Esophagus squamous epithelium (tissue), 5 donors: ENCODE results near the gene TIGD3. TPM values are rescaled to one million over a fixed set of nuclear protein-coding genes. Genes with fewer than 3 reads are reported as not detected.

Experiments
- DNase-seq: peaks from one replicate; lab custom pipeline; 2025; lab: John Stamatoyannopoulos, UW
- H3K27ac ChIP-seq, 4 donors: fragments of 200-600 bp; sonication (generic); one replicate each; pipeline ENCODE4 v1.5.1; 2016 to 2019; ENCODE audit warnings: mild to moderate bottlenecking in 1 of 4
- H3K27me3 ChIP-seq, 4 donors: fragments of 200-600 bp; sonication (generic); 1 replicate in 3 of 4; 2 replicates in 1 of 4; pipeline versions ENCODE4 v1.5.1 to v1.6.0; 2017 to 2021; ENCODE audit warnings: antibody characterized with exemption in 1 of 4
- H3K36me3 ChIP-seq, 3 donors: fragments of 200-600 bp; sonication (generic); one replicate each; pipeline ENCODE4 v1.5.1; 2016 to 2019
- H3K4me1 ChIP-seq, 3 donors: fragments of 200-600 bp; sonication (generic); one replicate each; pipeline ENCODE4 v1.5.1; 2017 to 2019
- H3K4me3 ChIP-seq, 4 donors: fragments of 200-600 bp; sonication (generic); 1 replicate in 3 of 4; 2 replicates in 1 of 4; pipeline ENCODE4 v1.5.1; 2016 to 2019; ENCODE audit warnings: mild to moderate bottlenecking in 2 of 4, moderate library complexity in 1 of 4
- H3K9me3 ChIP-seq, 3 donors: fragments of 200-600 bp; sonication (generic); one replicate each; pipeline ENCODE4 v1.5.1; 2016 to 2019
- CTCF ChIP-seq, 6 experiments: fragments of 450-650 bp in 4 of 6; fragments of 200-600 bp in 2 of 6; sonication (generic) in 2 of 6; IDR thresholded peaks; one replicate each; pipeline ENCODE4 v1.5.1; 2016 to 2019; ENCODE audit warnings: antibody characterized with exemption in 6 of 6, mild to moderate bottlenecking in 4 of 6, moderate library complexity in 4 of 6
- POLR2A ChIP-seq, 4 donors: fragments of 450-650 bp; IDR thresholded peaks; one replicate each; pipeline ENCODE4 v1.6.1; 2017; ENCODE audit warnings: antibody characterized with exemption in 4 of 4, mild to moderate bottlenecking in 4 of 4, moderate library complexity in 3 of 4
- WGBS, 2 donors: methylation state at CpG; one replicate each; pipeline ENCODE4 v1.1.5; 2018; 5-methylcytosine and 5-hydroxymethylcytosine counted together
- intact Hi-C: fragments of 100-400 bp; cut with DNase I; formaldehyde crosslinking; loops from one replicate; pipeline ENCODE4 v1.15.0; 2022
- total RNA-seq, 4 donors: library from RNA; depleted of rRNA; stranded (reverse); fragments of >200 nt; gene quantifications; one replicate each; pipeline ENCODE4 v1.1.0, GENCODE V29; 2016
- donor health status: DM: yes; HTN: yes; CAD: no.

Gene TIGD3
- total RNA-seq, 4 donors from 2014 or later: 0.13 to 1.3 (median 0.56) TPM

GRCh38 chr11:65396769-65397745 is 42.5 kb downstream of the TIGD3 start:
- no peak for TF ChIP-seq CTCF (IDR thresholded peaks at IDR 0.05)
- no peak for TF ChIP-seq POLR2A (IDR thresholded peaks at IDR 0.05)
- Histone ChIP-seq H3K27me3 (no peaks in the 10 kb centered on the region), H3K27ac (no peak overlapping the region), H3K9me3 (no peaks in the 10 kb centered on the region), H3K4me3 (no peak overlapping the region), H3K4me1 (peaks cover 0 to 1% (median 0%) of the 10 kb centered on the region in 3 donors), H3K36me3 (peaks cover 57 to 100% (median 61%) of the 10 kb centered on the region in 3 donors)
- intact Hi-C loops: no loop called here
- DNase-seq: no peak
- 88 to 96% methylated on average over 8 to 9 of the region's 38 CpGs for WGBS, 2 donors

GRCh38 chr11:65398362-65398910 is 43.9 kb downstream of the TIGD3 start:
- 94% methylated on average over 10 of the region's 16 CpGs; no CpG with 5 or more reads in 1 of the 2 donors for WGBS, 2 donors
- no peak overlapping the region for H3K27ac ChIP-seq
- H3K4me3 ChIP-seq: no peak overlapping the region
- intact Hi-C loops: no loop called here
- H3K27me3 ChIP-seq: no peaks in the 10 kb centered on the region
- no peak for TF ChIP-seq CTCF (IDR thresholded peaks at IDR 0.05)
- TF ChIP-seq POLR2A (IDR thresholded peaks at IDR 0.05): no peak
- H3K4me1 ChIP-seq: no peaks in the 10 kb centered on the region
- peaks cover 56 to 98% (median 59%) of the 10 kb centered on the region in 3 donors for H3K36me3 ChIP-seq
- no peak for DNase-seq
- no peaks in the 10 kb centered on the region for H3K9me3 ChIP-seq

GRCh38 chr11:65399249-65399648 is 44.7 kb downstream of the TIGD3 start:
- WGBS, 2 donors: 92 to 97% methylated on average over 12 to 13 of the region's 13 CpGs
- Histone ChIP-seq H3K27ac (no peak overlapping the region), H3K4me1 (peaks cover 0 to 7% (median 6%) of the 10 kb centered on the region in 3 donors), H3K9me3 (no peaks in the 10 kb centered on the region), H3K27me3 (no peaks in the 10 kb centered on the region), H3K36me3 (peaks cover 54 to 98% (median 58%) of the 10 kb centered on the region in 3 donors), H3K4me3 (no peak overlapping the region)
- no peak for DNase-seq
- TF ChIP-seq CTCF (IDR thresholded peaks at IDR 0.05) (no peak), POLR2A (IDR thresholded peaks at IDR 0.05) (no peak)
- intact Hi-C loops: no loop called here

- H3K4me1 ChIP-seq: peaks cover 0 to 13% (median 7%) of the 10 kb centered on the region in 3 donors
- H3K4me3 ChIP-seq: no peak overlapping the region
- no peaks in the 10 kb centered on the region for H3K9me3 ChIP-seq
- 91% methylated on average over 8 of the region's 10 CpGs; no CpG with 5 or more reads in 1 of the 2 donors for WGBS, 2 donors
- intact Hi-C loops: no loop called here
- no peak overlapping the region for H3K27ac ChIP-seq
- no peaks in the 10 kb centered on the region for H3K27me3 ChIP-seq
- H3K36me3 ChIP-seq: peaks cover 57 to 98% (median 58%) of the 10 kb centered on the region in 3 donors
- no peak for TF ChIP-seq POLR2A (IDR thresholded peaks at IDR 0.05)
- no peak for TF ChIP-seq CTCF (IDR thresholded peaks at IDR 0.05)
- DNase-seq: no peak
These were observed 45.3 kb downstream of the TIGD3 start for GRCh38 chr11:65399845-65400244.
